Activated CD4-positive, CD25-positive, alpha-beta regulatory T cell treated with anti-CD3 and anti-CD28 coated beads, Interleukin-2, amount 50 U/mL, for 72 hours (primary cell): Measurements from ENCODE around the gene OLFML3.
A peak's percentile ranks its signal among the peaks of the same experiment; 100 is the strongest.
"Not testable (repeated sequence)": the region's sequence is repeated elsewhere in the genome, so short reads cannot be mapped to it uniquely, and the experiment has no call there.

Experiments used
- DNase-seq: peaks from one replicate; pipeline ENCODE4 v3.0.0; 2021

OLFML3 gene, protein sequence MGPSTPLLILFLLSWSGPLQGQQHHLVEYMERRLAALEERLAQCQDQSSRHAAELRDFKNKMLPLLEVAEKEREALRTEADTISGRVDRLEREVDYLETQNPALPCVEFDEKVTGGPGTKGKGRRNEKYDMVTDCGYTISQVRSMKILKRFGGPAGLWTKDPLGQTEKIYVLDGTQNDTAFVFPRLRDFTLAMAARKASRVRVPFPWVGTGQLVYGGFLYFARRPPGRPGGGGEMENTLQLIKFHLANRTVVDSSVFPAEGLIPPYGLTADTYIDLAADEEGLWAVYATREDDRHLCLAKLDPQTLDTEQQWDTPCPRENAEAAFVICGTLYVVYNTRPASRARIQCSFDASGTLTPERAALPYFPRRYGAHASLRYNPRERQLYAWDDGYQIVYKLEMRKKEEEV

GRCh38 chr1:113978863-113979702, at the start of gene OLFML3:
Gene OLFML3 (plus strand): TSS chr1:113979474. CDS start chr1:113979517, 43 bp downstream.
- DNase-seq = peak; percentile 54

DNA sequence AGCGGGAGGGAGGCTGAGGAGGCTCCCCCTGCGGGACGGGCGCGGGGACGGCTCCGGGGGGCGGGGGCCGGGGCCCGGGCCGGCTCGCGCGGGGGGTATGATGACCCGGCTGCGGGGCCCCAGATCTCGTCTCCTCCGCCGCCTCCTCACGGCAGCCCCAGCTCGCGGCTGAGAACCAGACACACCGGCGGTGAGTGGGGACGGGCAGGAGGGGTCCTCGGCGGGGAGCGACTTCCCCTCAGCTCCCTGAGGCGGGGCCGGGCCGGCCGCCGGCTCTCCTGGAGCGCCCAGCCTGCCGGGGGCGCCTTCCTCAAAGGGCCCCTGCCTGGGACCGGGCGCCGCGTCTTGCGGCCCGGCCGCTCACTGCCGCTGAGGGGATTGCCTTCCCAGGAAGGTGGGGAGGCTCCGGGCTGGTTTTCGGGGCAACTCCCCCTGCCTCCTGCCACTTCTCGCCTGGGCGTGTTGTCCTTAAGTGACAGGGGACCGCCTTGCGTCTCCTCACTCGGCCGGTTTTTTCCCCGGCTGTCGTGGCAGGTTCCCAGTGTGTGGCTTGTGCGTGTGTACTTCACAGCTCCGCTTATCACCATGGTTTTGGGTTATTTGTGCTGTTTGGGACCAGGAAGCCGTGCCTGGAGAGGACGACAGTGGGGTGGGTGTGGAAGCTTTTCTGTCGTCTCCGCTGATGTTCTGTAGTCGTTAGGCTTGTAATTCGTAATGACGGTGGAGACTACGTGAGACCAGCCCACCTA, 49.4 kb upstream of the OLFML3 start:
- DNase-seq = peak; percentile 68

DNA sequence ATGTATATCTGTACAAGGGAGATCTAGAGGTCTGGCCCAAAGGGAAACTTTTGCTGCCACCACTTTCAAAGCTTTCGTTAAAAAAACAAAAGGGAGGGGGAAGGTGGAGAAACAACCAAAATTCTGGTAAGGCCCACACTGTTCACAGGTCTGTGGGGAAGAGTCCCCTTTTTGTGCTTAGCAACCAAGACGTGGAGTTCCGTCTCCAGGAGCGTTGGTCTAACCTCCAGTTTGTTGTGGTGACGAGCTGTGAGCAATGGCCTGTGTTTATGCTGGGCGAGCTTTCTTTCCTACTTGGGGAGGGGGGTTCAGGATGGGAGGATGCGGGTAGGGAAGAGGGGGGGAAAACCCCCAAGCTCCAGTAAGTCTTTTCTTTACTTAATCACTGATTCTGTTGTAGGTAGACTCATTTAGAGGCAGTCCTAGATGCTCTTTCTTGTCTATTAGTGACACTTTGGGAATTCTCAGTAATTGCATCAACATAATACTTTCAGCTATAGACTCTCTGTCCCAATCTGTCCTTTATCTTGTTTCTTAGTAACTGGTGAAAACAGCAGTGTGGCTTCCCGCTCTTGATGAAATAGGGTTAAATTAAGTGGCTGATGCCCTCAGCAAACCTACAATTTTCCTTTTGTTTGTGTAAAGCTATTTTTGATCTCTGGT, 48.6 kb upstream of the OLFML3 start:
- peak; percentile 49 for DNase-seq

- no peak for DNase-seq
Observed at GRCh38 chr1:113931451-113931851, 47.8 kb upstream of the OLFML3 start.

DNA sequence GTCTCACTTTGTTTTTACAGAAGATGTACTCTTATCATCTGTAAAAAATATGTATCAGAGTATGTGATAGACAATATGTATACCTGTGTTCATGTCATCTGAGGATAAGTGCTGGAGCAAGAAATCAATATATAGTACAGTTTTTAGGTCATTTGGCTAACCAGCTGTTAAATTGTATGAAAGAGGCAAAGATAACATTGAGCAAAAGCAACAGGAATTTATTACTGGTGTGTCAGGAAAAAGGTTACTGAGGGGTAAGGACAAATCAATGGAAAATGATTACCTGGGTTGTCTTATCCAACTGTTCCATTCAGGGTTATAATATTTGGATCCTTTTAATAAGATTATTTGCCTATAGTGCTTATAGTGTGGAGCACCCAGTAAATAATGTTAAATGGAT, 45.3 kb upstream of the OLFML3 start:
- no peak for DNase-seq

DNA sequence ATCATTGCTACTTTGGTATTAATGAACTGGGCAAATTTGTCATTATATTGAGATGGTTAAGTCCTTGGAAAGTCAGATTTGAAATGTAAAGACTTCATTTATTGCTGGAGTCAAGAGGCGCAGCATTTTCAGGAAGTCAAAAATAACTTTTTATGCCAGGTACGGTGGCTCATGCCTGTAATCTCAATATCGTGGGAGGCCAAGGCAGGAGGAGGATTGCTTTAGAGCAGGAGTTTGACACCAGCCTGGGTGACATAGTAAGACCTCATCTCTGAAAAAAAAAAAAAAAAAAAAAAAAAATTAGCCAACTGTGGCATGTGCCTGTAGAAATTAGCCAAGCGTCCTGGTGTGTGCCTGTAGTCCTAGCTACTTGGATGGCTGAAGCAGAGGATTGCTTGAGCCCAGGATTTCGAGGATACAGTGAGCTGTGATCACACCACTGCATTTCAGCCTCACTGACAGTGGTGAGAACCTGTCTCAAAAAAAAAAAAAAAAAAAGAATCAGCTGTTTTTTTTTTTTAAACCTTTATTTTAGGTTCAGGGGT, 44.7 kb upstream of the OLFML3 start:
- no peak for DNase-seq

DNA sequence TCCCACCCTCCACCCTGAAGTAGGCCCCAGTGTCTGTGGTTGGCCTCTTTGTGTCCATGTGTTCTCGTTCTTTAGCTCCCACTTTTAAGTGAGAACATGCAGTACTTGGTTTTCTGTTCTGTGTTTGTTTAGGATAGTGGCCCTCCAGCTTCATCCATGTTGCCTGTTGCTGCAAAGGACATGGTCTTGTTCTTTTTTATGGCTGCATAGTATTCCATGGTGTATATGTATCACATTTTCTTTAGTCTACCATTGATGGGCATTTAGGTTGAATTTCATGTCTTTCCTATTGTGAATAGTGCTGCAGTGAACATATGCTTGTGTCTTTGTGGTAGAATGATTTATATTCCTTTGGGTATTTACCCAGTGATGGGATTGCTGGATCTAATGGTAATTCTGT, 44.1 kb upstream of the OLFML3 start:
- DNase-seq = no peak

- DNase-seq = no peak
Observed at GRCh38 chr1:113935970-113936369, 43.3 kb upstream of the OLFML3 start.

DNA sequence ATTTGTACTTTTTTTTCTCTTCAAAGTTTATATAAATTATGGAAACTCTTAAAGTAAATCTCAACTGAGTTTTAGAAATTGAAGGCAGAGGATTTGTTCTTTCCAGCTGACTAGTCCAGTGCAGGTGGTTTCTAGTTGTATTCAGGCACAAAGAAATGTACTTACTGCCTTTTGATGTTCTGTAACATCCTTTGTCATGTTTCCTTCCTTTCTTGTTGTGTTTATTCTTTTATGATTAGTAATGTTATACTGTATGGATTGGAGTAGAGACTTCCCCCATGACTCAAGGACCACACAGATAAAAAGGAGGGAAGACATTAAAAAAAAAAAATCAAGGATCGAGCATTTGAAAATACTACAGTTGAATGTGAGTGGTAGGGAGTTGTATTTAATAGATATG, 42.1 kb upstream of the OLFML3 start:
- no peak for DNase-seq

DNA sequence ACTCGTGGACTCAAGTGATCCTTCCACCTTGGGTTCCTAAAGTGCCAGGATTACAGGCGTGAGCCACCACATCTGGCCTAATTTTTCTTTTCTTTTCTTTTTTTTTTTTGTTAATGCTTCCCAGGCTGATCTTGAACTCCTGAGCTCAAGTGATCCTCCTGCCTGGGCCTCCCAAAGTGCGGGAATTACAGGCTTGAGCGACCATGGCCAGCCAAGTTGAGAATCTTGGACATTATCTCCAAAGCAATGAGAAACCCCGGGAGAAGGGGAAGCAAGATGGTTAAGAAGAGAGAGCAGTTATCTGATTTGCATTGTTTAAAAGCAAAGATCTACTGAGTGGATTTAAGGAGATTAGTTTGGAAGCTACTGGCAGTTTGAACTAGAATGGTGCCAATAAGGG, 41.1 kb upstream of the OLFML3 start:
- no peak for DNase-seq

- DNase-seq = peak; percentile 48
Observed at GRCh38 chr1:113940365-113941244, 38.7 kb upstream of the OLFML3 start.

DNA sequence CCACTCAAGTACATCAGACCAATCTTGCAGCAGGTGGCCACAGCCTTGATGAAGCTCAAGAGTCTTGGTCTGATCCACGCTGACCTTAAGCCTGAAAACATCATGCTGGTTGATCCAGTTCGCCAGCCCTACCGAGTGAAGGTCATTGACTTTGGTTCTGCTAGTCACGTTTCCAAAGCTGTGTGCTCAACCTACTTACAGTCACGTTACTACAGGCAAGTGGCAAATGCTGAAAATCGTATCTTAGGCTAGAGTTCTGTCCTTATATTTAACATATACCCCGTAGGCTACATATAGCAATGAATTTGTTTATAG, 38.1 kb upstream of the OLFML3 start:
- no peak for DNase-seq

DNA sequence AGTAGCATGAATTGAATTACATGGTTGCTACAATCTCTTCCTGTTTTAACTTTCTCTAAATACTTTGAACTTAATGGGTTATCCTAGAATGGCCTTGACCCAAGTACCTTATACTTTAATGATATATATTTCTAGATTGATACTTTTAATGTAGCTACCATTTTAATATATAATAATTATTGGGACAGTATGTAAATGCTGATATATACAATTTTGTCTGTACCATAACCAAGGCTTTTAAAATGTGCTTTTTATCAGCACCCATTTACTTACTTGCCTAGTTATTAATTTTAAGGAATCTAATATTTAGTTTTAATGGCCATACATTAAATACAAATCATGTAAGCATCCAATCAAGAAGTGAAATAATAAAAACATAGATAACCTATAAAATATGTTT, 36.7 kb upstream of the OLFML3 start:
- DNase-seq = no peak

- DNase-seq = no peak
Observed at GRCh38 chr1:113943028-113943811, 36.1 kb upstream of the OLFML3 start.

DNA sequence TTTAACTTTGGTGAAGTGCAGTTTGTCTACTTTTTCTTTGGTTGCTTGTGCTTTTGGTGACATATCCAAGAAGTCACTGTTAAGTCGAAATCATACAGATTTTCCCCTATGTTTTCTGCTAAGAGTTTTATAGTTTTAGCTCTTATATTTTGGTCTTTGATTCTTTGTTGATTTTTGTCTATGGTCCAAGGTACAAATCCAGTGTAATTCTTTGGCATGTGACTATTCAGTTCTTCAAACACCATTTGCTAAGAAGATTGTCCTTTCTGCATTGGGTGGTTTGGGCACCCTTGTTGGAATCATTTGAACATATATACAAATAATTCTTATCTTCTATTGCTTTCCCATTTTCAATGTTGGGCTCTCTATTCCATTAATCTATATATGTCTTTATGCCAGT, 33.9 kb upstream of the OLFML3 start:
- no peak for DNase-seq

DNA sequence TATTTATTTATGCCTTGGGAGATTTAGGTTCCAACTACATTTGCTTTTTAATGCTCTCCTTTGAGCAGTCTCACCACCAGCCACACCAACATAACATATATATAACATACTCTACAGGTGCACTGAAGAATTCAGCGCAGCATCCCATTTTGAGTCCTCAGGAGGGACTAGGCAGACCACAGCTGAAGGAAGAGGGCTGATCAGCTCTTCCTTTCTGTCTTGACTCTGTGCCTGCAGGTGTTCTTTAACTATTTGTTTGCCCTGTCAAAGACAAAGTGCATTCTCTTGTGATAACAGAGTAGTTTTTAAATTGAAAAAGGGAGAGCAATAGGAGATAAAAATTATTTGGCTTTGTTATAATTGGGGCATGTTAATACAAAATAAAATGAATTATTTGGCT, 33.2 kb upstream of the OLFML3 start:
- DNase-seq = no peak

DNA sequence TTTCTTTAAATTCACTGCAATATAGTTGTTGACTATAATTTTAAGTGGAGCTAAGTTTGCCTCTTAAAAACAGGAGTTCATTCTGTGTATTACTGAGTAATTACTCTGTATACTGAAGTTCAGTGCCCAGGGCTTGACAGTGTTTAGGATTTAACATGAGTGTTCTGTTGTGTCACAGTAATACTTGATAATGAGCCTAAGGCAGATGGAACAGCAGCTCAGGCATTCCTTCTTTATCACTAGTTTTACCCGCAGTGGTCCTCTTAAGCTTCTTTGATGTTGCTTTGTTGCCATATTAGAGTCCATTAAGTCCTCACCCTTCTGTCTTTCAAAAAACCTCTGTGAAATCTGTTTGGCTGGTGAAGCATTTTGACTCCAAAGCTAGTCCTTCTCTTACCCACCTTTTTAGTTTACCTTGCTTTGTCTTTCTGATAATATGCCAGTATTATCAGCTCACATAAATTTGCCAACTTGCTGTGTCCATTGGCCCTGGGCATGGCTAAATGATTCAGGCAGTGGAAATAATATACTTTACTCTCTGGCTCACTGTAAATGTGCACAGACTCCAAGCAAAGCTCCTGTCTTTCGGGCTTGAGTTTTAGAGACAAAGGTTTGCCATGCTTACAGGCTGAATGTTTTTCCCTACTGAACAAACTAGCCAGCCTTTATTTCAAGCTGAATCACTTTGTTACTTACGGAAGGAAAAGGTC, 32.4 kb upstream of the OLFML3 start:
- no peak for DNase-seq

DNA sequence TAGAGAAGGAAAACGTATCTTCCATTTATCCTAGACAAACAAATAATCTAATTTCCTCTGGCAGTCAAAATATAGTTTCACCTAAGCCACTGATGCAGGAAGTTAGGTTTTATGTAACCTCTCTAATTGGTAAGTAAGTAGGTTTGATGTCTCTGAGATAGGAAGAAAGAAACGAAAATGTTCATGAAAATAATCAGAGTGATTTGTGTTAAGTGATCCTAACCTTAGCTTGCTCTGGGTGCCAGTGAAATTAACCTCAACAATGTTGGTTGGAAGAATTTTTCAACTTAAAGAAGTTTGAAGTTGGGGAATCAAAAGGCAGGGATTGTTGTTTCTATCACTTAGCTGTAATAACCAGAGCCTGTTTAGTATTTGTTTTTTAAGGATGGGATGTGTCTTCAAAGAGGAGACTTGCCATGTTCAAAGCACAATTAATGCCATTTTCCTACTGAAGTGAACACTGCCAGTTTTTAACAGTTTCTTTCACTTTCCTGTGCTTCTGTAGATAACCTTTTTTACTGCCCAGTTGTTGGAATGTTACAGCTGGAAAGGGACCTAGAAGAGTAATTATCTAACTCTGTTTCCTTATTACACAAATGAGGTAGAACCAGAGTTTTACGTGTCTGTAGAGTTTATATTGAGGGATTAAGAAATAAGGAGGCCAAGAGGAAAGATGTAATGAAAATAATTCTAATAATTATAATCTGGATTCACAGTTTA, 31.7 kb upstream of the OLFML3 start:
- no peak for DNase-seq

- not testable (repeated sequence) for DNase-seq
Observed at GRCh38 chr1:113948151-113948550, 31.1 kb upstream of the OLFML3 start.
